IPS-15b (cell line): Measurements from ENCODE around the gene MBNL1.

ENCODE experiments used
- H3K27me3 ChIP-seq: one replicate; pipeline ENCODE4 v1.6.1; 2013; ENCODE audit warnings: low read length; ENCODE audit not compliant: control insufficient read depth, insufficient read depth
- H3K36me3 ChIP-seq: one replicate; pipeline ENCODE4 v1.6.1; 2013; ENCODE audit warnings: low read length; ENCODE audit not compliant: control insufficient read depth, insufficient read depth
- H3K4me1 ChIP-seq: one replicate; pipeline ENCODE4 v1.6.1; 2013; ENCODE audit warnings: mild to moderate bottlenecking, low read length; ENCODE audit not compliant: control insufficient read depth, insufficient read depth
- H3K4me3 ChIP-seq: one replicate; pipeline ENCODE4 v1.5.1; 2013; ENCODE audit warnings: low read depth, low read length
- H3K9ac ChIP-seq: one replicate; pipeline ENCODE4 v1.6.1; 2013; ENCODE audit warnings: low read depth, mild to moderate bottlenecking, low read length
- H3K9me3 ChIP-seq: one replicate; pipeline ENCODE4 v1.6.1; 2013; ENCODE audit warnings: mild to moderate bottlenecking, low read length; ENCODE audit not compliant: control insufficient read depth, insufficient read depth

The MBNL1 gene

GRCh38 chr3:152292366-152292765 is 23.6 kb downstream of the MBNL1 start:
- H3K36me3 ChIP-seq, result no peaks in the 10 kb centered on the region
- no peaks in the 10 kb centered on the region for H3K27me3 ChIP-seq
- H3K4me3 ChIP-seq, result no peak overlapping the region
- no peaks in the 10 kb centered on the region for H3K4me1 ChIP-seq
- no peak overlapping the region for H3K9ac ChIP-seq
- H3K9me3 ChIP-seq, result no peaks in the 10 kb centered on the region

DNA sequence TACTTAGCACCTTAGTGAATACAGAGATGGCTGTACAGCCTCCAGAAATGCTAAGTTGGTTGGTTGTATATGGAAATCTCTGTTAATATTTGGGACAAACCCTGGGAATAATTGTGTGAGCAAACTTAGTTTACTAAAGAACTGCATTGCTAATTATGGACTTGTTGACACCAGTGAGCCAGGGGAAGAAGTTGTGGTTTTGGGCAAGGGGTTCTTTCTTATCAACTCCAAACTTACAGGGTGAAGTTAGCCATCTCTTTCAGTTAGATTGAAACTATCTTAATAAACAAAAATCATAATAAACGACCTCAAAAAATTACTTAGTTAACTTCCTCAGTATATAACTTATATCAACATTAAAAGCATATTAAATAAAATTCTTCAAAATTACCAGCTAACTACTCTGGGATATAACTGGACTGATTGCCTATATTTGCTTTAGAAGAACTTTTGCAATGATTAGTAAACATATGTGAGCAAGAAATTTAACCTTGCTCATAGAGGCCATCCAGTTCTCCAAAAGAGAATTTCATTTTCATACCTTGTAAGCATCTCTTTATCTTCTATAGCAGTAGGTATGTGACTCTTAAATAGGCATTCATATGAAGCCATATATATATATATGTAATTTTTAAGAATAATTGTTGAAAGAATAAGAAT is 24.7 kb downstream of the MBNL1 start:
- Histone ChIP-seq H3K36me3 (no peaks in the 10 kb centered on the region), H3K27me3 (no peaks in the 10 kb centered on the region), H3K9ac (no peak overlapping the region), H3K9me3 (no peaks in the 10 kb centered on the region), H3K4me1 (no peaks in the 10 kb centered on the region), H3K4me3 (no peak overlapping the region)

- H3K36me3 ChIP-seq, result no peaks in the 10 kb centered on the region
- no peaks in the 10 kb centered on the region for H3K9me3 ChIP-seq
- peaks cover 10% of the 10 kb centered on the region for H3K4me1 ChIP-seq
- H3K27me3 ChIP-seq, result no peaks in the 10 kb centered on the region
- H3K9ac ChIP-seq, result no peak overlapping the region
- H3K4me3 ChIP-seq, result no peak overlapping the region
Observed at GRCh38 chr3:152295344-152295743, 26.6 kb downstream of the MBNL1 start.

GRCh38 chr3:152295806-152296205 is 27.1 kb downstream of the MBNL1 start:
- Histone ChIP-seq H3K4me1 (peaks cover 10% of the 10 kb centered on the region), H3K4me3 (no peak overlapping the region), H3K36me3 (no peaks in the 10 kb centered on the region), H3K9me3 (no peaks in the 10 kb centered on the region), H3K9ac (no peak overlapping the region), H3K27me3 (no peaks in the 10 kb centered on the region)

GRCh38 chr3:152296382-152296781 is 27.7 kb downstream of the MBNL1 start:
- Histone ChIP-seq H3K27me3 (no peaks in the 10 kb centered on the region), H3K9ac (no peak overlapping the region), H3K4me1 (peaks cover 13% of the 10 kb centered on the region), H3K4me3 (no peak overlapping the region), H3K36me3 (no peaks in the 10 kb centered on the region), H3K9me3 (no peaks in the 10 kb centered on the region)

DNA sequence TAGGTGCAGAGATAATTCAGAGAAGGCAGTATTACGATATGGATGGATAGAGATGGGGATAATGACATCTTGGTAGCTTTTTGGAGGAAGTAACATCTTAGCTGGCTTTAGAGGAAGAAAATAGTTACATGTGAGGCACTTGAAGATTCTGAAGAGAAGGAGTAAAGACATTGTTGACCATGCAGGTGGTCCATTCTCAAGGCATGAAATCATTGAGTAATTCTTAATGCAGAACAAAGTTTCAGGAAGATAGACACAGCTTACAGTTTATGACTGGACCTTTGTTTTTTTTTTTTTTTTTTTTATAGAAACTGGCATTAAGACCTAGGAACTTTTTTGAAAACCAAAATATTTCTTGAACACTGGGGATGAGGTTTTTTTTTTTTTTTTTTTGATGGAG is 28.2 kb downstream of the MBNL1 start:
- H3K27me3 ChIP-seq, result no peaks in the 10 kb centered on the region
- H3K36me3 ChIP-seq, result no peaks in the 10 kb centered on the region
- no peaks in the 10 kb centered on the region for H3K9me3 ChIP-seq
- H3K9ac ChIP-seq, result no peak overlapping the region
- H3K4me1 ChIP-seq, result peaks cover 19% of the 10 kb centered on the region
- no peak overlapping the region for H3K4me3 ChIP-seq

- Histone ChIP-seq H3K4me3 (no peak overlapping the region), H3K4me1 (peaks cover 26% of the 10 kb centered on the region), H3K27me3 (no peaks in the 10 kb centered on the region), H3K9ac (peak overlapping the region; percentile 41), H3K36me3 (no peaks in the 10 kb centered on the region), H3K9me3 (no peaks in the 10 kb centered on the region)
Observed at GRCh38 chr3:152298393-152299248, 29.9 kb downstream of the MBNL1 start.

DNA sequence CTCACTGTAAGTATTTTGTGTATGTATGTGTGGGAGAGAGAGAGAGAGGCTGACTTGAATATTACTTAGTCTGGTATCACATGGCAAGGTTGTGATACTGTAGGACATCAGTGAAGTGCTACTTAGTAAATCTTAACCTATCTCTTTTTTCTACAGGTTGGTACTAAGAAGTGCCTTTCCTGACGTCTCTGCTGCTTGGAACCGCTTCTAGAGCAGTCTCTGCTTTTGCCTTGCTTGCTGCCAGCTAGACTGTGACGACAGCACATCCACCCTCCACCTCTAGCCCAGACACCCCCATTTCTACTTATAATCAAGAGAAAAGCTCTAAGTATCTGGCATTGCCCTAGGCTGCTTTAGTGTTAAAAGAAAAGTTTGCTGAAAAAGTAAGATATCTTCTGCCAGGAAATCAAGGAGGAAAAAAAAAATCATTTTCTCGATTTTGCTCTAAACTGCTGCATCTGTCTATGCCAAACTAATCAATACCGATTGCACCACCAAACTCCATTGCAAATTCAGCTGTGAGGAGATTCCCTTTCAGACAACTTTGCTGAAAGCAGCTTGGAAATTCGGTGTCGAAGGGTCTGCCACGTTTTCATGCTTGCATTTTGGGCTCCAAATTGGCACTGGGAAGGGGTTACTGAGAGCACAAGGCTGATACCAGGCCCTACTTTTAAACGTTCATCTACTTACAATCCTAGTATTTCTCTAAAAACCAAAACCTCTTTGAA is 30.7 kb downstream of the MBNL1 start:
- no peaks in the 10 kb centered on the region for H3K27me3 ChIP-seq
- H3K4me3 ChIP-seq, result no peak overlapping the region
- no peaks in the 10 kb centered on the region for H3K9me3 ChIP-seq
- H3K36me3 ChIP-seq, result no peaks in the 10 kb centered on the region
- no peak overlapping the region for H3K9ac ChIP-seq
- peaks cover 28% of the 10 kb centered on the region for H3K4me1 ChIP-seq

DNA sequence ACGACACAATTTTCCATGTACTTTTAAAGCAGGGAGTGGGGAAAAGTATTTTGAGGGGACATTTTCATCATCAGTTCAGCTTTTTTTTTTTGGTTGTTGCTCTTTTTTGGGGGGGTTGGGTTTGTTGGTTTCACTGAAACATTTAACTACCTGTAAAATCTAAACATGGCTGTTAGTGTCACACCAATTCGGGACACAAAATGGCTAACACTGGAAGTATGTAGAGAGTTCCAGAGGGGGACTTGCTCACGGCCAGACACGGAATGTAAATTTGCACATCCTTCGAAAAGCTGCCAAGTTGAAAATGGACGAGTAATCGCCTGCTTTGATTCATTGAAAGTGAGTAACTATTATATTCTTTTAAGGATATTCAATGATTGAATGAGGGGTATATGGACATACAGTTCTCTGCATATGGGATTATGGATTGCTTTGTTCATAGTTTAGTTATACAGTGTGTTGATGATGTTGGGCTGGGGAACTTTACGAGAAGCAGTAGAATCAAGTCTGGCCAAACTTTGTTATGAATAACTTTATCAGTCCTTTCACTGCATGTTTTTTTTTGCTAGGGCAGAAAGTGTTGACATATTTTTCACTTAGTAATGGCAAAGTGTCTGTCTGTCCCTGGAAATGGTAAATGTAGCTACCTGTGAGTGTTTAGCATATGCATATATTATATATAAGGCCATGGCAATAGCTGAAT is 31.5 kb downstream of the MBNL1 start:
- Histone ChIP-seq H3K9me3 (no peaks in the 10 kb centered on the region), H3K9ac (no peak overlapping the region), H3K36me3 (no peaks in the 10 kb centered on the region), H3K27me3 (no peaks in the 10 kb centered on the region), H3K4me1 (peaks cover 30% of the 10 kb centered on the region), H3K4me3 (no peak overlapping the region)

GRCh38 chr3:152301745-152302181 is 33.0 kb downstream of the MBNL1 start:
- no peaks in the 10 kb centered on the region for H3K9me3 ChIP-seq
- no peak overlapping the region for H3K9ac ChIP-seq
- peaks cover 34% of the 10 kb centered on the region for H3K4me1 ChIP-seq
- H3K4me3 ChIP-seq, result no peak overlapping the region
- no peaks in the 10 kb centered on the region for H3K27me3 ChIP-seq
- no peaks in the 10 kb centered on the region for H3K36me3 ChIP-seq

GRCh38 chr3:152302521-152303021 is 33.8 kb downstream of the MBNL1 start:
- peaks cover 34% of the 10 kb centered on the region for H3K4me1 ChIP-seq
- no peaks in the 10 kb centered on the region for H3K36me3 ChIP-seq
- H3K27me3 ChIP-seq, result no peaks in the 10 kb centered on the region
- H3K9me3 ChIP-seq, result no peaks in the 10 kb centered on the region
- H3K4me3 ChIP-seq, result no peak overlapping the region
- no peak overlapping the region for H3K9ac ChIP-seq
